Mucosa of rectum (tissue), 2 donors: ENCODE results near the gene PPP2R1A.
"Not testable (repeated sequence)": the region's sequence is repeated elsewhere in the genome, so short reads cannot be mapped to it uniquely, and the experiment has no call there.

Experiments used
- H3K27ac ChIP-seq, 2 donors: one replicate each; pipeline ENCODE4 v1.7.0; 2013; ENCODE audit warnings: inconsistent platforms in 2 of 2, low read depth in 2 of 2, low read length in 2 of 2
- H3K27me3 ChIP-seq, 2 donors: one replicate each; pipeline ENCODE4 v1.7.0; 2013; ENCODE audit warnings: low read length in 2 of 2; ENCODE audit not compliant: control insufficient read depth in 2 of 2, insufficient read depth in 2 of 2
- H3K36me3 ChIP-seq, 2 donors: one replicate each; pipeline ENCODE4 v1.7.0; 2013; ENCODE audit warnings: low read length in 2 of 2; ENCODE audit not compliant: control insufficient read depth in 2 of 2, insufficient read depth in 2 of 2
- H3K4me1 ChIP-seq, 2 donors: one replicate each; pipeline ENCODE4 v1.7.0; 2013; ENCODE audit warnings: low read length in 2 of 2, mild to moderate bottlenecking in 1 of 2; ENCODE audit not compliant: control insufficient read depth in 2 of 2, insufficient read depth in 2 of 2
- H3K4me3 ChIP-seq, 2 donors: one replicate each; pipeline ENCODE4 v1.7.0; 2013; ENCODE audit warnings: low read length in 2 of 2
- H3K9ac ChIP-seq, 2 donors: one replicate each; pipeline ENCODE4 v1.7.0; 2013; ENCODE audit warnings: low read length in 2 of 2, low read depth in 1 of 2, mild to moderate bottlenecking in 1 of 2
- H3K9me3 ChIP-seq, 2 donors: one replicate each; pipeline ENCODE4 v1.7.0; 2013; ENCODE audit warnings: low read length in 2 of 2; ENCODE audit not compliant: control insufficient read depth in 2 of 2
- donor health status: healthy.
- donor health status: Normal muscosa, but diverticular disease.

Gene PPP2R1A

DNA sequence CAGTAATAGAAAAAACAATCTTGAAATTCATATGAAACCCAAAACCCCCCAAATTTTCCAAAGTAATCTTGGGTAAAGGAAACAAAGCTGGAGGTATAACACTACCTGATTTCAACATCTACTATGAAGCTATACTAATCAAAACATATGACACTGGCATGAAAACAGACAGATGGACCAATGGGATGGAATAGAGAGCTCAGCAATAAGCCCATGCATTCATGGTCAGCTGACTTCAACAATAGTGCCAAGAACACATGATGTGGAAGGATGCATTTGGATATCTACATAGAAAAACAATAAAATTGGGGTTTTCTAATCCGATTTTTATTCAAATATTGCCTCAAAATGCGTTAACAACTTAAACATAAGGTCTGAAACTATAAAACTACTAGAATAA is 47.3 kb downstream of the PPP2R1A start:
- Histone ChIP-seq H3K4me3 (no peak overlapping the region), H3K27me3 (no peaks in the 10 kb centered on the region), H3K36me3 (no peaks in the 10 kb centered on the region)

DNA sequence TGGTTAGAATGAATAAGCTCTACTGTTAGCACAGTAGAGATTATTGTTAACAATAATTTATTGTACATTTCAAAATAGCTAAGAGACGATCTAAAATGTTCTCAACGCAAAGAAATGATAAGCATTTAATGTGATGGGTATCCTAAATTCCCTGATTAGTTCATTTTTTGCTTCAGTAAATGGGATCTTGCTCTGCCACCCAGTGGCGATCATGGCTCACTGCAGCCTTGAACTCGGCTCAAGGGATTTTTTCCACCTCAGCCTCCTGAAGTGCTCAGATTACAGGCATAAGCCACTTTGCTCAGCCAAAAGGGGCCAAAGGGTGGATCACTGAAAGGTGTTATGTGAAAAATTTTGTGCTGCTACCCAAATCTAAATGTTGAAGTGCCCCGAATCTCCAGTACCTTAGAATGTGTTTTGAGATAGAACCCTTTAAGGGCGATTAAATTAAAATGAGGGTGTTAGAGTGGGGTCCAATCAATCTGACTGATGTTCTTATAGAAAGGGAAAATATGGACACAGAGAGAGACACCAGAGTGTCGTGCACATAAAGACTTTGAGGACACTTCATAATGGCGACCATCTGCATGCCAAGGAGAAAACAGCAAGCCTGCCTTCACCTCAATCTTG is 48.0 kb downstream of the PPP2R1A start:
- Histone ChIP-seq H3K4me3 (no peak overlapping the region), H3K27me3 (no peaks in the 10 kb centered on the region), H3K4me1 (no peaks in the 10 kb centered on the region), H3K36me3 (no peaks in the 10 kb centered on the region), H3K9me3 (no peaks in the 10 kb centered on the region), H3K9ac (no peak overlapping the region), H3K27ac (no peak overlapping the region)

More for the DNA sequence above, 47.3 kb downstream of the PPP2R1A start:
- Histone ChIP-seq H3K4me1 (no peaks in the 10 kb centered on the region), H3K9ac (no peak overlapping the region), H3K27ac (no peak overlapping the region), H3K9me3 (no peaks in the 10 kb centered on the region)

DNA sequence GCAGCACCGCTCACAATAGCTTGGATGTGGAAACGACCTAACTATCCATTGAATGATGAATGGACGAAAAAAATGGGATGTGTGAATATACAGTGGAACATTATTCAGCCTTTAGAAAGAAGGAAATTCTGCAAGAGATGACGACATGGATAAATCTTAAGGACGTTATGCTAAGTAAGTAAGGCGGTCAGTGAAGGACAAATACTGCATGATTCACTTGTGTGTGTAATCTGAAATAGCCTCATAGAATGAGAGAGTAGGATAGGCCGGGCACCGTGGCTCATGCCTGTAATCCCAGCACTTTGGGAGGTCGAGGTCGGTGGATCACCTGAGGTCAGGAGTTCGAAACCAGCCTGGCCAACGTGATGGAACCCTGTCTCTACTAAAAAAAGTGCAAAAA is 54.2 kb downstream of the PPP2R1A start:
- Histone ChIP-seq H3K9ac (no peak overlapping the region), H3K36me3 (no peaks in the 10 kb centered on the region), H3K27ac (no peak overlapping the region), H3K27me3 (no peaks in the 10 kb centered on the region), H3K9me3 (no peaks in the 10 kb centered on the region), H3K4me1 (no peaks in the 10 kb centered on the region), H3K4me3 (no peak overlapping the region)

DNA sequence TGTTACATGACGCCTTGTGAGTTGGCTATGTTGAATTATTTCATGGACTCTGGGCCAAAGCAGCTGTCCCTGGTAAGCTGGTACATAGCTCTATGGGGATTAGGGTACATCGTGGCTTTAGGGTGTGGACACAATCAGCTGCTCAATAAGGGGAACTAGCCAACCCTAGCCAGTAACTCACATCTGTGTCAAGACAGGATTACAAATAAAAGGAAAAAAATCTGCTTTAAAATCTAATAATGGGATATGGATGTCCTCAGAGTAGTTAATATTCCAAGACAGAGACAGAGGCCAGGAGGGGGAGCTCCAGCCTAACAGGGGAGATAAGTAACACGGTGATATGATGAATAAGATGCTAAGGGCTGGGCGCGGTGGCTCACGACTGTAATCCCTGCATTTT is 58.4 kb downstream of the PPP2R1A start:
- Histone ChIP-seq H3K4me1 (no peaks in the 10 kb centered on the region), H3K36me3 (no peaks in the 10 kb centered on the region), H3K9me3 (no peaks in the 10 kb centered on the region), H3K27ac (no peak overlapping the region), H3K4me3 (no peak overlapping the region), H3K27me3 (no peaks in the 10 kb centered on the region), H3K9ac (no peak overlapping the region)

DNA sequence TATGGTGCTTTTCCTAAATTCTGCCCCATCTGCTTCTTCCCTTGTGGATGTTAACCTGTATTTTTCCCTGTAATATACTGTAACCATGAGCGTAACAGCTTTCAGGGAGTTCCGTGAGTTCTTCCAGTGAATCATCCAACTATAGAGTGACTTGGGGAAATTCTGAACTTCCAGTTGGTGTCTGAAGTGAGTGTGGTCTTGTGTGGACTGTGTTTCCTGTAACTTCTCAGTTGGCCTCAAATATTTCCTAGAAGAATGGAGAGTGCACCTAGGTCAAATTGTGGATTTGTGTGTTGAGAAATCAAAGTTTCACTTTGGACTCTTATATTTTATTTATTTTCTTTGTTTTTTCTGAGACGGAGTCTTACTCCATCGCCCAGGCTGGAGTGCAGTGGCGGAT is 68.6 kb downstream of the PPP2R1A start:
- Histone ChIP-seq H3K27ac (no peak overlapping the region), H3K4me3 (no peak overlapping the region), H3K9me3 (no peaks in the 10 kb centered on the region), H3K4me1 (no peaks in the 10 kb centered on the region), H3K27me3 (no peaks in the 10 kb centered on the region), H3K9ac (no peak overlapping the region), H3K36me3 (no peaks in the 10 kb centered on the region)

DNA sequence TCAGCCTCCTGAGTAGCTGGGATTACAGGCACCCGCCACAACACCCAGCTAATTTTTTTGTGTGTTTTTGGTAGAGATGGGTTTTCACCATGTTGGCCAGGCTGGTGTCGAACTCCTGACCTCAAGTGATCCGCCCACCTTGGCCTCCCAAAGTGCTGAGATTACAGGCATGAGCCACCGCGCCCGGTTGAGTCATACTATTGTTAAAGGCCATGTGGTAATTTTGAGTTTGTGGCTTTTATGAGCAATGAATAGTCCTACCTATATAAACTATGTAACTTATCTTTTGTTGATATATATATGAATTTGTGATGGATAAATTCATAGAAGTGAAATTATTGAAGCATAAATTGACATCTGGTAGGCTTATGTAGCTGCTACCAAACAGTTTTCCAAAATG is 75.7 kb downstream of the PPP2R1A start:
- not testable (repeated sequence) for H3K4me1 ChIP-seq, H3K36me3 ChIP-seq, H3K27me3 ChIP-seq, H3K27ac ChIP-seq, H3K9me3 ChIP-seq, H3K4me3 ChIP-seq, H3K9ac ChIP-seq

DNA sequence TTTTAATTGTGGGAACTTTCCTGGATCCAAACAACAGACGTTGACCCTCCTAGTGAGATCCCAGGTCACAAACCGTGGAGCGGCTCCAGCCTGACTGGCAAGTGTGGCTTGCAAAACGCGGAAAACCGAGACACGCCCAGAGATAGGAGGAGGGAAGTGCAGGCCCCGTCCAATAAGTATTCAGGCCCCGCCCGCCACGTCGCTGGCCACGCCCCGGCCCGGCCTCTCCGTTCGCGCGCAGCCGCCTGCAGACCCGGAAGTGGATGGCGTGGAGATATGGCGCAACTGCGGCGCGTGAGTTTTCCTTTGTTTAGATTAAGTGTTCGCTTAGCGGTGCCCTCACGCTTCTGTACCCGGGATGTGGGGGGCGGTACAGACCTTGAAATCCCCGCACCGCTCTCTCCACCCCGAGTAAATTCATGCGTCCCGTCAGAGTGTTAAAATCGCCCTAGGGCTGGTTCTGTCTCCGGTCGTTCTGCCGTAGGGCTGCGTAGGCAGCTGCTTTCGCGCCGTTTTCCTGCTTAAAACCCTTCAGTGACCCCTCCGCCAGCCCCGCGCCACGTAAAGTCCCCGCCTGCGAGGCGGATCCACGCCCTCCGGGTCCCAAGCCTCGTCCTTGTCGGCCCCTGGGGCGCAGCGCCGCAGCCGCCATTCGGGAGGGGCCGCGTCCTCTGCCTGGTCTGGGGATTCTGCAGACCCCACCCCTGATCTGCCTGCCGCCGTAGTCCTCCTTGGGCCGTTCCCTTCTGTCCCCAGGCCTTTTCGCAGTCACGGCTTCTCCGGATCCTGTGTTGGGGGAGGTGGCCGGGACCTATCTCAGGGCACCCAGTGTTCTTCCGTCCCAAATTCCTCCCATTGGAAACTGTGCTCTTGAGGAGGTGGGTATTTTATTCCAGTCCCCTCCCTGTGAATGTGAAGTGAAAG is 79.7 kb downstream of the PPP2R1A start, which contains the start of gene ZNF766:
ZNF766 (plus strand) TSS at position 250 of the 924 bp plus-strand sequence; CDS start at position 277, 27 bp downstream.
- H3K4me1 ChIP-seq = peaks cover 0 to 9% of the 10 kb centered on the region in 2 donors
- H3K9ac ChIP-seq = peak within 1 kb of the TSS; percentile 99 to 100
- peak within 1 kb of the TSS; percentile 98 to 99 for H3K27ac ChIP-seq
- no peaks in the 10 kb centered on the region for H3K27me3 ChIP-seq
- H3K4me3 ChIP-seq = peak within 1 kb of the TSS; percentile 95 to 96
- peaks cover 0 to 5% of the 10 kb centered on the region in 2 donors for H3K9me3 ChIP-seq
- peaks cover 13 to 15% of the 10 kb centered on the region in 2 donors for H3K36me3 ChIP-seq

DNA sequence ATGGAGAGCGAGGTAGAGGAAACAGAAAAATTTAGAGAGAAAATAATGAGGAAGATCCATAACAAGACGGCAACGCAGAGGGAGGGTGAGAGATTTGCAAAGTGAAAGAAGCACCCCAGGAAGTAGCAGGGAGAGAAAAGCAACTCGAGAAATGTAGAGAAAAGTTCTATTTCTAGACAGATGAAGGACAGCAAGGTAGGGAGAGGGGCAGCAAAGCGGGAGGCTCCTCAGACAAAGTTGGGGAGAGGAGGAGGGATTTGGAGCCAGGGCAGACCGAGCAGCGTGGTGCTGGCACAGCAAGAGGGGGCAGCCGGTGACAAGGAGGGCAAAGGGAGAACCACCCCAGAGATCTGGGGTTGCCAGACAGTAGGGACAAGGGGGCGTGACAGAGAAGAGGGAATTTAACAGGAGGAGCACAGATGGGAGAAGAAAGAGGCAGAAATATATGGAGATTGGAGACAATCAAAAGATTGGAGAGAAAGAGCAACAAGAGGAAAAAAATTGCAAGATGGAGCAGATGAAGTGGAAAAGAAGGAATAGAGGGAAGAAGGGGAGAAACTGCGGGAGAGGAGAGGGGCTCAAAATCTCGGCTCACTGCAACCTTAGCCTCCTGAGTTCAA is 80.5 kb downstream of the PPP2R1A start:
- H3K27me3 ChIP-seq = no peaks in the 10 kb centered on the region
- H3K9me3 ChIP-seq = peaks cover 0 to 5% of the 10 kb centered on the region in 2 donors
- peak overlapping the region; percentile 98 to 99 for H3K27ac ChIP-seq
- H3K4me3 ChIP-seq = peak overlapping the region; percentile 95 to 96
- peaks cover 15 to 16% of the 10 kb centered on the region in 2 donors for H3K36me3 ChIP-seq
- H3K9ac ChIP-seq = peak overlapping the region; percentile 99 to 100
- peaks cover 0 to 9% of the 10 kb centered on the region in 2 donors for H3K4me1 ChIP-seq

DNA sequence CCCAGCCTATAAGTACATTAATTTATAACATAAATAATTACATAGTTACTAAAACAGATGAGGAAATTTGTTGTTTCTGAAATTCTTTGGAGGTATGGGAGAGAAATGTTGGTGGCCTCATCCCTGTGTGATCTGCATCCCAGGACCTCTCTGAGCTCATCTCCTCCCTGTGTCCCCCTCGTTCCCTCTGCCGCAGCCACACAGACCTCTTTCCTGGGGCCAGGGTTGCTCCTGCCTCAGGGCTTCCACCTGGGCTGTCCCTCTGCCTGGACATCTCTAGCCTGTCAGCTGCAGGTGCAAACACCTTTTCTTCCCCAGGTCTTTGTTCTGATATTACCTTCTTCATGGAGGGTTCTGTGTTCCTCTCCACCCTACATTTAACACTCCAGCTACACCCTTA is 83.4 kb downstream of the PPP2R1A start:
- H3K36me3 ChIP-seq = peaks cover 15 to 21% of the 10 kb centered on the region in 2 donors
- H3K27me3 ChIP-seq = no peaks in the 10 kb centered on the region
- H3K4me1 ChIP-seq = peaks cover 0 to 9% of the 10 kb centered on the region in 2 donors
- H3K4me3 ChIP-seq = no peak overlapping the region
- no peak overlapping the region for H3K9ac ChIP-seq
- no peak overlapping the region for H3K27ac ChIP-seq
- H3K9me3 ChIP-seq = peaks cover 0 to 7% of the 10 kb centered on the region in 2 donors

DNA sequence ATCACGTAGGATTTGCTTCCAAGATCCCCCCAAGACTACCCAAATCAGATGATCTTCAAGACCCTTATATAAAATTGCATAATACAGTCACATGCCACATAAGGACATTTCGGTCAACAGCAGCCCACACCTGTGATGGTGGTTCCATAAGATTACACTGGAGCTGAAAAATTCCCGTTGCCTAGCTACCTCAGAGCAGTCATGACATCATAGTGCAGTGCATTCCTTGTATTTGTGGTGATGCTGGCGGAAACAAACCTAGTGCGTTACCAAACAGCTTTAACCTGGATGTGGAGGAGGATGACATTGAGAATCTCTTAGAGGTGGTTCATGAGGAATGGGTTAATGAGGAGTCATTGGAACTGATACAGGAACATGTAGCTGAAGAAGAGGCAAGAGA is 84.3 kb downstream of the PPP2R1A start:
- Histone ChIP-seq H3K27ac (no peak overlapping the region), H3K4me3 (no peak overlapping the region), H3K9me3 (peaks cover 0 to 7% of the 10 kb centered on the region in 2 donors), H3K9ac (no peak overlapping the region), H3K27me3 (no peaks in the 10 kb centered on the region), H3K4me1 (peaks cover 0 to 9% of the 10 kb centered on the region in 2 donors), H3K36me3 (peaks cover 15 to 21% of the 10 kb centered on the region in 2 donors)
